ENCODE results near the gene MVB12B.

The MVB12B gene

DNA sequence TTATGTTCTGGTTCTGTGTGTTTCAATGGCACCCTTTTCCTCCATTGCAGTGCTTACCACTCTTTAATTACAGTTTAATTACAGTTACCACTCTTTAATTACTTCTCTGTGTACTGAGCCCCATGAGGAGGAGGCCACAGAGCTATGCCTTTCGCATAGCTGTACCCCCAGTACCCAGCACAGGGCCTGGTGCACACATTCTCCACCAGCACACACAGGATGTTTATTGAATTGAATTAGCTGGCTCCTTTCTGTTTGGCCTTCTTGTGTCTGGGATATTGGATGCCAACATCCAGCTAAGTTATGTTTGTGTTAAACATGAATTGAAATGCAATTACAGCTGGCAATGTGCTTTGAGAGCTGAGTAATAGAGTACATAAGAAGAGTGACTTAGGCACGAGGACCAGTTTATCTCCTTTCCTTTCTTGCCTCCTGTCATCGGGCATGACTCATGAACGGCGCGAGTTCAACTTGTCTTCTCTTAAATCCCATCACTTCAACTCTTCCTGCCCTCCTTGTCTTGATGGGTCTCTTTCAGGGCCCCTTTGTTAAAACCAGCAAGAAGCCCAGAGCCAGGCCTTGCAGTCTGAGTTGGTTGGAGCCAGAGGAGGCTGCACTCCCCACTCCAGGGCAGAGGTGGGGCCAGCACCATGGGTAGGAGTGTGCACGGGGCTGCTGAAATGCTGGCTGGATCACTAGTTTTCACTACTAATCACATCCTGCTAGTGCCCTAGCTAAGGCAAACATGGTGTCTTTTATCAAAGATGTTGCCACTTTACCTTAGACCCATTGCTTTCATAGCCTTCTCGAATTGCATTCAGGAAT lies 37.4 kb downstream of the MVB12B start:
- no peak for DNase-seq (ENCODE audit: low spot score)

DNA sequence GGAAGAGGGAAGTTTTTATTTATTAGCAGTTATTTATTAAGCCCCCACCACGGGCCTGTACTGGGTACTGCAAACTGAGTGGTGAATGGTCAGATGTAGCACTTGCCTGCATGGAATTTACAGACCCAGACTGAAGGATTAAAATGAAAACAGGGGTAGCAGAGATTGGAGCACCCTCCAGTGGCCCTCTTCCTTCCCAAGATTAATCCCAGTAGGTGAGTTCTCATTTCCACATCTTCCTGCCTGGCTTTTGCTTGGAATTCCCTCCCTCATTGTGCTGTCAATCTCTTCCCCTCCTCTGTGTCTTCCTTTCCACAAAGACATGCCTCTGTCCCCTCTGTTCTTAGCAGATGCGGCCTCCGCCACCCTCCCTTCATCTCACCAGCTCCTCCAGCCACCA lies 39.2 kb downstream of the MVB12B start:
- DNase-seq (ENCODE audit: low spot score): no peak

DNA sequence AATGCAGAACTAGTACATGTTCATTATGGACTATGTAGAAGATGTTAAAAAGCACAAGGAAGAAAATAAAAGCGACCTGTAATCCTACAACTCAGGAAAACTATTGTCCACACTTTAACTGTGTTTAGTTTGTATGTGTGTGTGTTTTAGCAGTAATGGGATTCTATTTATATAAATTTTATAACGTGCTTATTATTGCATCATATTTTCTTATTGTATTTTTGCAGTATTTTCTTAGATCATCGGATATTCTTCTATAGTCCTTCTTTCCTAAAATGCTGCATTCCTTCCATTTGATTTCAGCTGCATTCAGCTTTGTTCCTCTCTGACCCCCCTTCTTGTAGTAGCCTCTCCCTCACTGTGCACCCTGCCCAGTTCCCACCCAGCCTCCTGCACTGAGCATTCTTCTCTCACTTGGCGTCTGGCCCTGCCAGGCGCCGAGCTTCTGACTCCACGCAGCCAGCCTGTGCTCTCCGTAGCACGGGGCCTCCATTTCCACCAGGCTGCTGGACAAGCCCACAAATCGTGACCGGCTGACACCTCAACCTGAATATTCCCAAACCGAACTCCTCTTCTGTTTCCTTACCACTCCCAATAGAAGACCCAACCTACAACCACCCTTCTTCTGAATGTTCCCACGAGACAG lies 39.9 kb downstream of the MVB12B start:
- DNase-seq (ENCODE audit: low spot score): no peak

DNA sequence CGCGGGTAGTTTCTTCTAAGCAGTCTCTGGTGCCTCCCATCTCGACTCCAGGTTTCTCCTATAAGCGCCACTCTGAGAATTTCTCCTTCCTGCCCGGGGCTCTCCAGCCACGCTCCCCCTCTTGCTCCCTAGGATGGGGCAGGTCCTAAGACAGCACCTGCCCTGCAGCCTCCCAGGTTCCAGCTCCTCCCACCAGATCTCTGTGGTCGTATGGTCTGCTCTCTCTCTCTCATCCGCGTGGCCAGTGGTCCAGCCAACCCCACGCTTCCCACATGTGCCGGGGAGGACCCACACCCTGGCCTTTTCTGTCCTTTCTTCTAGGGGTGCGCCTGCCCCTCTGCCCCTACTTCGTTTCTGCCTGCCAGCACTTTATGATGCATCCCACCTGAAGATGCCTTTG lies 40.5 kb downstream of the MVB12B start:
- no peak for DNase-seq (ENCODE audit: low spot score)

DNA sequence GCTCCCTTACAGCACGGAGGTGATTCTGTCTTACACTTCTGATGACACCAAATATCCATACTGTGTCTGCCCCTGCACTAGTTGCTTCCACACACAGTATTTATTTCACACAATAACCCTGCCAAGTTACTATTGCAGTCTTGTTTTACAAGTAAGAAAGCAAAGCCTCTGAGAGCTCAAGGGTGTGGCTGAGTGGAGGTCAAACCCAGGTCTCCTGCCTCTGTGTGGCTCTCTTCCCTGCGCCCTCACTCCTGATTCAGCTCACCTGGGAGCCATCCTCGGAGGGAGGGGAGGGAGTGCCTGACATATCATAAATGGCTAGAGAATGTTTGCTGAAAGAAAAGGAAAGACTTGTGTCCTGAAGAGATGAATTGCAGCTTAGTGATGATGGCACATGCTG lies 41.0 kb downstream of the MVB12B start:
- DNase-seq (ENCODE audit: low spot score): no peak

DNA sequence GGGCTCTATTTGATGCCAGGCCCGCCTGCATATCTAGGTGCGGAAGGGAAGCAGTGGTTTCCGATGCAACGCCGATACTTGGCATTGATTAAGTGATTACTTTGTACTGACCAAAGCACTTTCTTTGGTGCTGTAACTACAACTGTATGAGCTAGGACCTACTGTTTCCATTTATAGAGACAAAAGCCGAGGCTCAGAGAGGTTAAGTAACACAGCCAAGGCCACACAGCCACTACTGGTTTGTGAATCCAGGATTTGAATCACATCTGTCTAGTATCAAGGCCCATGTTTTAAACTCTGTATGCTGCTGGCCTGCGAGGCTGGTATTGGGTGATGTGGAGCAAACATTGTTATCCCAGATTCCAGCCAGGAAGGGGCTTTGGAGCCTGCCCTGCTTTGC lies 41.4 kb downstream of the MVB12B start:
- DNase-seq (ENCODE audit: low spot score): no peak

GRCh38 chr9:126371007-126371870 lies 44.6 kb downstream of the MVB12B start:
- no peak for DNase-seq (ENCODE audit: low spot score)

DNA sequence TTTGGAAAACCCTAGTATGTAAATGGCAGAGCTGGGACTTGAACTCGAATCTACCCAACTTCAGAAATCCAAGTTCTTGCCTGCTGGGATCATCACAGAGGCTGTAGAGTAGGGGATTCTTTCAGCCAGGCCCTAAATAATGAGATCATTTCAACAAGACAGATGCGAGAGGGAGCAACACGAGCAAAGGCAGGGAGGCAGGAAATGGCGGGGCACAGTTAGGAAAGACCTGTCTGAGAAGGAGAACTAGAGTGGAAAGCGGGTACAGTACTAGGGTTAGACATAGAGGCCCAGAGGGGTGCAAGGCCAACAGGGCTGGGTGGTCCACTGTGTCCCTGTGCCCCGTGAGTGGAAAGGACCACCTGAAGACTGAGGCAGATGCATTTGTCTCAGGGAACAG lies 46.1 kb downstream of the MVB12B start:
- no peak for DNase-seq (ENCODE audit: low spot score)

DNA sequence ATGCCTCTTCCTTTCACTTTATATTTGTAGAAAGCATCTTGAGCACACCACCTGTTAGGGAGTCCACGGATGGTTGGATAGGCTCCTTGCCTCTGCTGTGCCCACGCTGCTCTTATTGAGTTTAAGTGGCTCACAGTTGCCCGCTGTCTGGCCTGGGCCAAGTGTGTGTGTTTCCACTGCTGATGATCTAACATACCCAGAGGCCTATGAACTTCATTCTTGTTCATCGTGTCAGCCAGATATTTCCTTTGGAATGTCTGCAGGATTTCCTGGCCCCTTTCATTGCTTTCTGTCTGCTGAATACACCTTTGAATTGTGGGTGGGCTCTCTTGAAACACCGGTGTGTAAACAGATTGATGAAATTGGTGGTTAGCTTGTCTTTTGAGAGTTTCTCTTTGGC lies 46.6 kb downstream of the MVB12B start:
- DNase-seq (ENCODE audit: low spot score): no peak

- no peak for DNase-seq (ENCODE audit: low spot score)
Measured at GRCh38 chr9:126374366-126374781, 47.7 kb downstream of the MVB12B start.

DNA sequence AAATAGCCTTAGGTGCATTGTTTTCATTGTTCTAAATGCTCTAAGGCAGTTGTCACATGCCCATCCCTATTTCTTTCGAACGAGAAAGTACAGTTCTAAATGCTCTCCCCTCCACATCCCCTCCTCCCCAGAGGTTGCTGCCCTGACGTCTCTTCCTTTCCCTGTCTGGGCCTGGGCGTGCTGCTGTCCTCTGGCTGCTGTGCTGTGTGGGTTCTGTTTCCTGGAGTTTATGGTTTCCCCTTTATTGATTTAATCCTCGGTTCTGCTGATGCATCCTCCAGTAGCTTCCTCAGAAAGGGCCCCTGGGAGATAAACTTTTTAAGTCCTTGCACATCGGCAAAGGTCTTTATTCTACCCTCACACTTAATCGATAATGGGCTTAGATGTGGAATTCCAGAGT lies 48.8 kb downstream of the MVB12B start:
- no peak for DNase-seq (ENCODE audit: low spot score)

DNA sequence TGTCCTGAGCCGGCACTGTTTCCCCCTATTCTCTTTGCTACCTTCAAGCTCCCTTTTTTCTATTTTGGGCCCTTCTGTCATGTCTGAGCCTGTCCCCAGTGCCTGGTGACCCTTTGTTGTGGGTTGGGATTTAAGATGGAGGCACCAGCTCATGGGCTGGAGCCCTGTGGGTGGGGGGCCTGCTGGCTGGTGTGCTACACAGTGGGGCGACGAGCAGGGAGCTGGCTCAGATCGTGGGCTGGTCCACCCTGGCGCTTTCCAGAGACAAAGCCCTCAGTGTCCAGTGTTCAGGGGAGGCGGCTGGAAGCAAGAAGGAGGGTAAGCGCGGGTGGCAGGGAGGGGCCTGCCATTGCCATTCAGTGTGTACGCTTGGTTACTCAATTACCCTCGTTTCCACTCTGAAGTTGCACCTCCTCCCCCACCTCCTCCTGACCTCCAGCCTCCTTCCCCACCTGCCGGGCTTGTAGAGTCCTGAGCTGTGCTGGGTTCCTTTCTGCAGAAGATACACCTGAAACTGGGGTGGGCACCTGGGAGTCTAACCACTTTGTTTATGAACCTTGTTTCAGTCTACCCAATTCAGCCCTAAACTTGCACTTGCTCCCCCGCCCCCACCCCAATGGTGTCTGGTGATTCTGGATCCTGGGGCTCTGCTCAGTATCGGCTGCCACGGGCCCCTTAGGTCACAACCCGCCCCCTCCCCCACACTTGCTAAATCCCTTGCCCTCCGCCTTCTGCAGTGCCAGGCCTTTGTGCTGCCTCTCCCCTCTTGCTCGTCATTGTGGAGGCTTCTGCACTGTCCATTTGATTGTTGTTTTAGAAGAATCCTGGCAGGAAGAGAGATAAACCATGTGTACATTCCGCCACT lies 49.9 kb downstream of the MVB12B start:
- no peak for DNase-seq (ENCODE audit: low spot score)

GRCh38 chr9:126377176-126377509 lies 50.5 kb downstream of the MVB12B start:
- no peak for DNase-seq (ENCODE audit: low spot score)

- no peak for DNase-seq (ENCODE audit: low spot score)
Measured at GRCh38 chr9:126377536-126377935, 50.9 kb downstream of the MVB12B start.

DNA sequence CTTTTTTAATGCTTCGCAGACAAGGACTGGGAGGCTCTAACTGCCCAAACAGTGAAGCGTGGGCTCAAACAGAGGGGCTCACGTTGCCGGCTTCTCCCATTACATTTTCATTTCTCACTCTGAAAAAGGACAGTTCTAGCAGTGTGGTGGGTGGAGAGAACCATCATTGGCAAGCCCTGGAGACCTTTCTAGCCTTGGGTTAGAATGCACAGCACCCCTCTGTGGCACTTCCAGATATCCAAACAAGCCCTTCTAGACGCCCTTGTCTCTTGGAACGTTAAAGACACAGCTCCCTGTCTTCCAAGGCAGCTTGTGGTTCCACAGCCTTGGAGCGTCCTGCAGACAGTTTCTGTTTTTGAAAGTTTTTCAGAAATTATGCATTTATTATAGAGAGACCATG lies 52.1 kb downstream of the MVB12B start:
- no peak for DNase-seq (ENCODE audit: low spot score)

DNA sequence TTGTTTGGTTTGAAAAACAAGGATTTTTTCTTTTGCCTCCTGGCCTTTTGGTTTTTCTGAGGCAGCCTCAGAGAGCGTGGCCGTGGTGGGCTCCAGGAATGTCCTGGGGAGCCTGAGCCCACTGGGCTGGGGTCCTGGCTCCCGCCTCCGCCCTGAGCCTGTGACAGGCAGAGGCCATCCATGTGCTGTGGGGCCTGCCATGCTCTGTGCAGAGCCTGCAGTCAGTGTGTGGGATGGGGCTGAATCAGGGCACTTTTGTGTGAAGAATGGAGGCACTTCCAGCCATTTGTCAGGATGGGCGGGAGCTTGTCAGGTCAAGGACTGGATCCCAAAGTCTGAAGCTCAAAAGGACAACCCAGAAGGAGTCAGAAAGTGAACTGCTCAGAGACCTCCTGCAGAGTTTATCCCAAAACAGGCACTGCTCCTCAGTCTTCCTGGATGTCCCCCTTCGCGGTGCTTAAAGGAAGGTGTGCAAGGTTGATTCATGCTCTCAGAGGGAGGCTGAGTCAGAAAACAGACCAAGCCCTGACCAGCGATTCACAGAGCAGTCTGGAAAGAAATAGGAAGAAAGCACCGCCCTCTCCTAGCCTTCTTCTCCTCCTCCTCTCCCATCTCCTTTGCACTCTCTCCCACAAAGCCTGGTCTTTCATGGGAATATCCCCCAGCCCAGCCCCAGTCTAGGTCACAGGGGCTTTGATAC lies 53.2 kb downstream of the MVB12B start:
- DNase-seq (ENCODE audit: low spot score): no peak

- no peak for DNase-seq (ENCODE audit: low spot score)
Measured at GRCh38 chr9:126380447-126380846, 53.8 kb downstream of the MVB12B start.

GRCh38 chr9:126381195-126381594 lies 54.6 kb downstream of the MVB12B start:
- no peak for DNase-seq (ENCODE audit: low spot score)

- DNase-seq (ENCODE audit: low spot score): no peak
Measured at GRCh38 chr9:126383406-126384046, 56.9 kb downstream of the MVB12B start.

DNA sequence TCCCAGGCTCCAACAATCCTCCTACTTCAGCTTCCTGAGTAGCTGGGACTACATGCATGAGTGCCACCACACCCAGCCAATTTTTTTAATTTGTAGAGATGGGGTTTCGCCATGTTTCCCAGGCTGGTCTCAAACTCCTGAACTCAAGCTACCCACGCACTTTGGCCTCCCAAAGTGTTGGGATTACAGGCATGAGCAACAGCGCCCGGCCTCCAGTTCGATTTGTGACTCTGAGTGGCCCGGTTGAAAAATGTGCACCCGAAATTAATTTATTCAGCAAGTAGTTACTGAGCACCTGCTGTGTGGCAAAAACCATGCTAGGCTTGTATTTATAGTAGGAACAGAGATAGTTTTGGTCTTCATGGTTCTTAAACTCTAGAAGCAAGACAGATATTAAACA lies 58.3 kb downstream of the MVB12B start:
- no peak for DNase-seq (ENCODE audit: low spot score)

GRCh38 chr9:126386088-126386487 lies 59.5 kb downstream of the MVB12B start:
- no peak for DNase-seq (ENCODE audit: low spot score)
